NCI-H82 (cell line): Measurements from ENCODE around the gene FBN2.
"Not testable (repeated sequence)": the region's sequence is repeated elsewhere in the genome, so short reads cannot be mapped to it uniquely, and the experiment has no call there.

ENCODE experiments used
- DNase-seq: peaks from one replicate; lab custom pipeline; 2025; lab: John Stamatoyannopoulos, UW

FBN2 gene

GRCh38 chr5:128358826-128359225 lies 179.2 kb downstream of the FBN2 start:
- DNase-seq, result no peak

GRCh38 chr5:128357226-128357625 lies 180.8 kb downstream of the FBN2 start:
- no peak for DNase-seq

GRCh38 chr5:128355961-128356360 lies 182.1 kb downstream of the FBN2 start:
- DNase-seq, result peak; percentile 31

- no peak for DNase-seq
Measured at GRCh38 chr5:128353441-128354107, 184.5 kb downstream of the FBN2 start.

- peak; percentile 2 for DNase-seq
Measured at GRCh38 chr5:128350705-128351104, 187.3 kb downstream of the FBN2 start.

- DNase-seq, result no peak
Measured at GRCh38 chr5:128349044-128349858, 188.8 kb downstream of the FBN2 start.

GRCh38 chr5:128346038-128346437 lies 192.0 kb downstream of the FBN2 start:
- DNase-seq, result no peak

GRCh38 chr5:128345247-128345646 lies 192.8 kb downstream of the FBN2 start:
- DNase-seq, result no peak

- no peak for DNase-seq
Measured at GRCh38 chr5:128343168-128343567, 194.9 kb downstream of the FBN2 start.

GRCh38 chr5:128341056-128341455 lies 197.0 kb downstream of the FBN2 start:
- DNase-seq, result no peak

- DNase-seq, result no peak
Measured at GRCh38 chr5:128340648-128341047, 197.4 kb downstream of the FBN2 start.

GRCh38 chr5:128339585-128339984 lies 198.5 kb downstream of the FBN2 start:
- no peak for DNase-seq

GRCh38 chr5:128338649-128339048 lies 199.4 kb downstream of the FBN2 start:
- DNase-seq, result no peak

- DNase-seq, result no peak
Measured at GRCh38 chr5:128335339-128335738, 202.7 kb downstream of the FBN2 start.

- DNase-seq, result no peak
Measured at GRCh38 chr5:128334010-128334716, 203.9 kb downstream of the FBN2 start.

GRCh38 chr5:128331261-128331660 lies 206.8 kb downstream of the FBN2 start:
- DNase-seq, result no peak

- DNase-seq, result no peak
Measured at GRCh38 chr5:128329386-128329939, 208.6 kb downstream of the FBN2 start.

- no peak for DNase-seq
Measured at GRCh38 chr5:128328446-128328845, 209.6 kb downstream of the FBN2 start.

- DNase-seq, result no peak
Measured at GRCh38 chr5:128328007-128328406, 210.0 kb downstream of the FBN2 start.

- not testable (repeated sequence) for DNase-seq
Measured at GRCh38 chr5:128321418-128321817, 216.6 kb downstream of the FBN2 start.

GRCh38 chr5:128318691-128319090 lies 219.4 kb downstream of the FBN2 start:
- no peak for DNase-seq

GRCh38 chr5:128317481-128317880 lies 220.6 kb downstream of the FBN2 start:
- no peak for DNase-seq

- DNase-seq, result no peak
Measured at GRCh38 chr5:128315671-128316070, 222.4 kb downstream of the FBN2 start.
